GM08714 (cell line): ENCODE results near the gene VPS41.

Experiments used
- H3K4me3 ChIP-seq: fragments of 200-500 bp; sonication (Bioruptor generic); 2 replicates; pipeline ENCODE4 v1.5.1; 2014; ENCODE audit warnings: mild to moderate bottlenecking, low read length, inconsistent platforms
- ZNF274 ChIP-seq: IDR thresholded peaks from 2 replicates; pipeline ENCODE4 v1.6.1; 2012; ENCODE audit warnings: mild to moderate bottlenecking, low read depth, low read length

Gene VPS41

DNA sequence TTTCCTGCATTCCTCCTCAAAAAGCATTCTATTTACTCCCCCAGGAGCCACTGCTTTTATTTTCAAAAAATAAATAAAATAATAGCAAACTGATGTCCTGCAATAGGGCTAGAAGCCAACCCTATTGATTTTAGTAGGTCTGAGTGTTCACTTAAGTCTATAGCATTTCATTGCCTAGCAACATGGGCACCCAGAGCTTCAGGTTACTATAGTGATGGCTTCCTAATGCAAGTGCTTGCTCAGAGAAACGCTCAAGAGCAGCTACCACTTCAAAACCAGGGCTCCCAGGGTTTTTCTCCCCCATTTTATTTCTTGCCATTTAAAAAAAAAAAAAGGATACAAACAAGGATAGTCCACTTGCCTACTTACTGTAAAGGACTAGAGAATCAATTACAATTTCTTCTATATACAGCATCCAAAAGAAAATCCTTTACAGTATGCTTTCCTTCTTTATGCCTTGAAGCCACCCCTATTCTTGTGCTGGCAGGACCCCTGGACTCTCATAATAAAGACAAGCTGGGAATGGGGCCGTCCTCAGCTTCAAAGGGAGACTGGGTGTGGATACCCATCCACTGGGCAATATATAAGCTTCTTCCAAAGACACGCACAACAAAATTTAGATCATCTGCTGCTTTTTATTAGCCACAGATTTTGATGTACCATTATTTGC is 133.3 kb downstream of the VPS41 start:
- no peak for TF ChIP-seq ZNF274
- H3K4me3 ChIP-seq, result no peak overlapping the region

DNA sequence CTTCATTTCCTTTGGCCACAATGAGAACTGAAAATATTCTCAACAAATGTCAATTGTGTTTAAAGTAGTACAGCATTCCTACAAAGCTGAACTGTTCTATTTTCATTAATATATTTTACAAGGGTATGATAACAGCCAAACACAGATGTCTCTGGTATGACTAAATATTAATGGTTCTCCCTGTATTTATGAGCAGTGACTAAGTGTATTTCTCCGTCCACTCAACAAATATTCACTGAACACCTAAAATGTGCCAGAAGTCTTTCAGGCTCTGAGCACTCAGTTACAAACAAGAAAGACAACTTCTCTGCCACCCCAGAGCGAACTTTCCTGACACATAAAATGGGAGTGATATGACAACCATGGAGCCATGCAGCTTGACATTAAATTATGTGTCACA is 135.6 kb downstream of the VPS41 start:
- no peak overlapping the region for H3K4me3 ChIP-seq
- no peak for TF ChIP-seq ZNF274

GRCh38 chr7:38760226-38760625 is 148.8 kb downstream of the VPS41 start:
- TF ChIP-seq ZNF274, result no peak
- no peak overlapping the region for H3K4me3 ChIP-seq

- H3K4me3 ChIP-seq, result no peak overlapping the region
- no peak for TF ChIP-seq ZNF274
Observed at GRCh38 chr7:38759028-38759427, 150.0 kb downstream of the VPS41 start.

GRCh38 chr7:38757931-38758330 is 151.1 kb downstream of the VPS41 start:
- H3K4me3 ChIP-seq, result no peak overlapping the region
- no peak for TF ChIP-seq ZNF274

DNA sequence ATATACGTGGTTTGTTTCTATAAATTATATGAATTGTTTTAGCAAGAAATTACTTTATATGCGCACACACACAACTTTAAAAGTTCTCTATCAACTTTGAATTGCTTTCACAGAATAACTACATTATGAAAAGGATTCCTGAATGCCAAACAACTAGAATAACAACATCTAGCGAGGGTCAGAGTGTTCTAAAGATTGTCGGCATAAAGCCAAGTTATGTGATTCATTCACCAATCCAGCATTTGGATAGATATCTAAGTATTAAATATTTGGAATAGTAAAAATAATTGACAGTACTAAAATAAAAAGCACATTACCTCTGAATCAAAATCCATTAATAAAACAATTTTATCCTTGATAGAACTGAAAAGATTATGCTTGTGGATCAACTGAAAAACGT is 152.5 kb downstream of the VPS41 start:
- no peak overlapping the region for H3K4me3 ChIP-seq
- no peak for TF ChIP-seq ZNF274

DNA sequence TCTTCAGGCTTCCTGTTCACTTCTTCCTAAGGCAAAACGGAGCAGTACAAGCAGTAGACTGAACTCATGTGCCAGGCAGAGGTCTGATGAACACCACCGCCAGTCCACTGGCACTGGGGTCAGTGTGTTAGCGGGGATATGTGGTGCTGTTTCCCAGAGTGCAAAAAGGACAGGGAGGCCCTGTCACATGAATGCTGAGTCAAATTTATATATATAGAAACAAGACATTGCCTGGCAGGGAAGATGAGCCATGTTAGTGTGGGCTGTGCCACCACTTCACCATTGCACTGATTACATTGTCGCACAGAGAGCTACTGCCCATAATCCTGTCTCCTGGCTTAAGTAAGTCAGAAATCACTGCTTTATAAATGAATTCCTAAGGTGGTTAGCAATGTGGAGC is 155.6 kb downstream of the VPS41 start:
- no peak overlapping the region for H3K4me3 ChIP-seq
- TF ChIP-seq ZNF274, result no peak

GRCh38 chr7:38751416-38751815 is 157.6 kb downstream of the VPS41 start:
- TF ChIP-seq ZNF274, result no peak
- no peak overlapping the region for H3K4me3 ChIP-seq

GRCh38 chr7:38748056-38748610 is 160.9 kb downstream of the VPS41 start:
- TF ChIP-seq ZNF274, result no peak

DNA sequence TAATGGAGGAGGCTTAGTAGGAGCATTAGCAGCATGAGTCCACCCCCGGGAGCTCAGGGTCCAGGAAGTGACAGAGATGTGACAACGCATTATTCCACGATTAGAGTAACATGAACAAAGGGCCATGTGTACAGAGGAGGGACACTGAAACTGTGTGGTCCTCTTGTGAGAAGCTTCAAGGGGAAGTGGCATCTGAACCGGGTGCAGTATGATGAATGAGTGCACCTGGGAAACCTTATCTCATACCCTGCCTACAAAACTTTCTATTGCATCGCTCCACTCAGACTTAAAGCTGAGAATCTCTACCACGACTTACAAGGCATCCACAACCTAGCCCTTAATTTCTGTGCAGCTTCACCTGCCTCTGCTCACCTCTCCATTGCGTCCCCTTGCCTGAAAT is 162.6 kb downstream of the VPS41 start:
- H3K4me3 ChIP-seq, result no peak overlapping the region
- no peak for TF ChIP-seq ZNF274

More at GRCh38 chr7:38748056-38748610, 160.9 kb downstream of the VPS41 start:
- no peak overlapping the region for H3K4me3 ChIP-seq

- TF ChIP-seq ZNF274, result no peak
Observed at GRCh38 chr7:38744746-38745145, 164.2 kb downstream of the VPS41 start.

GRCh38 chr7:38743899-38744298 is 165.1 kb downstream of the VPS41 start:
- TF ChIP-seq ZNF274, result no peak
- no peak overlapping the region for H3K4me3 ChIP-seq

More at GRCh38 chr7:38744746-38745145, 164.2 kb downstream of the VPS41 start:
- H3K4me3 ChIP-seq, result no peak overlapping the region

GRCh38 chr7:38740041-38740440 is 168.9 kb downstream of the VPS41 start:
- no peak overlapping the region for H3K4me3 ChIP-seq
- TF ChIP-seq ZNF274, result no peak

GRCh38 chr7:38736138-38736537 is 172.9 kb downstream of the VPS41 start:
- no peak for TF ChIP-seq ZNF274
- H3K4me3 ChIP-seq, result no peak overlapping the region

DNA sequence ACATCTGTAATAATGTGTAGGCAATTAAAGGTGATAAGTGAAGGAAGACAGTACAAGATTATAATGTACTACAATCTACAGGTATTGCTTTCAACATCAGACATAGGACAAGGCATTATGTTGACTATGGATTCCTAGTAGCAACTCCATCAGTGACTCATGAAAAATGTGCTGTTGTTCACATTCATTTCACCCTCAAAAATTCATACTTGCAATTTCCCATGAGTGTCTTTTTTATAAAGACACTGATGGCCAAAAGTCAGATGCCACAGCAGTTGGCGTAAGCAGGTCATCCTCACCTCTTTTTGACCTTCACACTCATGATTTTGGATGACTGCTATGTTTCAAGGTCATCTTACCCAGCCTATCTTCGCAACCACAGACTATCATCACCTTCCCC is 177.8 kb downstream of the VPS41 start:
- TF ChIP-seq ZNF274, result no peak
- H3K4me3 ChIP-seq, result no peak overlapping the region

- no peak overlapping the region for H3K4me3 ChIP-seq
- no peak for TF ChIP-seq ZNF274
Observed at GRCh38 chr7:38728145-38728544, 180.8 kb downstream of the VPS41 start.
